HS-5 (cell line): ENCODE results near the gene GALNT2.

Source experiments
- DNase-seq: peaks from one replicate; pipeline ENCODE4 v3.0.0-alpha.2; 2012; ENCODE audit warnings: low read depth

GALNT2 gene

DNA sequence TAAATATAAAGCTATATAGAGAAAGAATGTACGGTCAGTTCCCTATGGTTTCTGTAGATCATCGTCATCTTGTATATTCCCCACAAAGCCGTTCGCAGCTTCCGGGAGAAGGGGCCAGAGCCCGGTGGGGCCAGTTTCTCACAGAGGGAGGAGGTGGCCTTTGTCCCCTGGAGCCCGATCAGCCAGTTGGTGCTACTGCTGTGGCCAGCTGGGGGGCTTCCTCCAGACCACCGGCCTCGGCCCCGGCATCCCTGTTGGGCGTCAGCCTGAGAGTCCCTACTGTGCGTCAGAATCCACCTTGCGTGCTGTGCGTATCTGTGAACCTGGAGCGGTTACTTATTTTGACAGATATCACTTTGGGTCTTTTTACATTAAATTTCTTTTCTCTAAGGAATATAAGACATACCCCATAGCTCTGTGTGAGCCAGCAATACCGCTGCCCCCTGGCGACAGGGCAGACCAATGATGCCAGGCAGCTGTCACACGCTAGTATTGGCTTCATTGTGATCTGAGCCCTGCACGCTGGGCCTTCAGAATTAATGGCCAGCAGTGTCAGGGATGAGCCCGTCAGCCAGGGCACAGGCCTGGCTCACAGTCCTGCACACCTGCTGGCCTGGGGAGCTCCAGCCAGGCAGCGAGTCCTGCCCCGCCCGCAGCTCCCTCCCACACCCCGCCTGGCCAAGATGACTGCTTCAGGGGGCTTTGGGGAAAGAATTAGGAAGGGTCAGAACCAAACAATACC, 213.2 kb downstream of the GALNT2 start:
- DNase-seq: no peak

- no peak for DNase-seq
Observed at GRCh38 chr1:230280906-230281413, 213.9 kb downstream of the GALNT2 start.

DNA sequence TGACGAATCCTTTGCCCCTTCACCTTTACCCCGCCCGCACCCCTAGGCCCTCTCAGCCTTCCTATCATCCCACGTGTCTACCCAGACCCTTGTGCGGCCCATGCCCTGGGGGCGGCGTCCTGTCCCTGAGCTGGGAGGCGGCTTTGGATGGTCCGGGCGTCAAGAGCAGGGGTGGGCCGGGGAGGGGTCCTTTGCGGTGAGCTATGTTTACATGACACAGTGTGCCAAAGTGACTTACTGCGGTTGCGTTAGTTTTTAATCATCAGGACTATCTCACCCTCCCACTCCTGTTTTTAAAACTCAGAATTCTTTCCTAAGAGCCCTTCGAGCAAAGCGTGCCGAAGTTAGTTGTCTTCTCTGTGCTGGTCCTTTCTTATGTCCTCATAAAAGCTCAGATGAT, 214.5 kb downstream of the GALNT2 start:
- no peak for DNase-seq

DNA sequence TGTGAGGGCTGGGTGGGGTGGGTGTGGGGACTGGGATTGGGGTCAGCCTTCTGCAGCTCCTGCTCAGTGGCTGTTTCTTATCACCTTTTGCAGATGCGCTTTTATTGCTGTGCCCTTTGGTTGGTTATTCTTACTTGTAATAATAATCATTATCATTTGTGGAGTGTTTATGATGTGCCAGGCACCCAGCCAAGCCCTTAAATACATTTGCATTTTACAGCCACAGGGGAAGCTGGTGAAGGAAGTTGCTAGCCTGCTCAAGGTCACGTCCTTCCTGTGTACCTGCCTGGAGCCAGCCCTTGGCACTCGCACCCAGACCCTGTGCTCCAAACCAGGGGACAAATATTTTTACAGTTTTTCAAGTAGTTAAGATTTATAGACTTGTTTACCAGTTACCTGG, 215.1 kb downstream of the GALNT2 start:
- DNase-seq: no peak

DNA sequence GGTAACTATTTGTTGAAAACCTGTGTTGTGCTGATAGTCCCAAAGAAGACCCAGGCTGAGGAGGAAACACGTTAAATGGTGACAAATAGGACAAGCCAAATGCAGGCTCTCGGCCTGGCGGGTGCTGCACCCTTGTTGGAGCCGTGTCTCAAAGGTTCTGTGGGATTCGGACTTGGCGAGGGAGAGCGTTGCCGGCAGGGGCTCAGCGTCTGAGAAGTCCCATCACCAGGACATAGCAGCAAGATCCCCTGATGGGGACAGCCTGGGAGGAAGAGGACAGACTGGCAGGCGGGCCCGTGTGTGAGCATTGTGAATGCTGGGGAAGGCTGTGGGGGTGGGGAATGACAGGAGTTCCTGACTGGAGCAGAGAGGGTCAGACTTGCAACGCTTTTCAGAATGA, 216.6 kb downstream of the GALNT2 start:
- no peak for DNase-seq

DNA sequence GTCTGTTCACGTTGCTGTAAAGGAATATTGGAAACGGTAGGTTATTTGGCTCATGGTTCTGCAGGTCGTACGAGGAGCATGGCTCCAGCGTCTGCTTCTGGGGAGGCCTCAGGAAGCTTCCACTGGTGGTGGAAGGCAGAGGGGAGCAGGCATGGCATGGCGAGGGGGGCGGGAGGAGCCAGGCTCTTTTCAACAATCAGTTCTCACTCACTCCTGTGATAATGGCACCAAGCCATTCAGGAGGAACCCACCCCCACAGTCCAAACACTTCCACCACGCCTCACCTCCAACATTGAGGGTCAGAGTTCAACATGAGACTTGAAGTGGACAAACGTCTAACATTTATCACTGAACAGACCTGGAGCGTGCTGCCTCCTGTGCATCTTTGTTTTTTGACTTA, 217.9 kb downstream of the GALNT2 start:
- DNase-seq: no peak

DNA sequence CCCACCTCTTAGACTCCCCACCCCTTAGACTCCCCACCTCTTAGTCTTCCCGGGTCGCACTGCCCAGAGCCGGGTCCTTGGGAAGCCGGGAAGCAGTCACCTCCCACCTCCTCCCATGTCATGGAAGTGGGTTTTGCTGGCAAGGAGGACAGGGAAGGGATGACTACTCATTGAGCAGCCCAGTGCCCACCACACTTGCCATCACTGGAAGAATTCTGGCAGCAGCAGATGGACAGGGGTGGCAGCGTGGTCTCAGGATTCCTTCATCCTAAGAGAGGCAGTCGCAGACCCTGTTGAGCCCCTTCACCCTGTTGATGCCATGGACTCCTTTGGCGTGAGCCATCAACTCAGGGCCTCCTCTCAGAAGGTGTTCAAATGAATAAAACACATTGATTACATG, 218.3 kb downstream of the GALNT2 start:
- DNase-seq: no peak

- no peak for DNase-seq
Observed at GRCh38 chr1:230286166-230286889, 219.3 kb downstream of the GALNT2 start.

GRCh38 chr1:230286890-230287269, 219.8 kb downstream of the GALNT2 start:
- no peak for DNase-seq

DNA sequence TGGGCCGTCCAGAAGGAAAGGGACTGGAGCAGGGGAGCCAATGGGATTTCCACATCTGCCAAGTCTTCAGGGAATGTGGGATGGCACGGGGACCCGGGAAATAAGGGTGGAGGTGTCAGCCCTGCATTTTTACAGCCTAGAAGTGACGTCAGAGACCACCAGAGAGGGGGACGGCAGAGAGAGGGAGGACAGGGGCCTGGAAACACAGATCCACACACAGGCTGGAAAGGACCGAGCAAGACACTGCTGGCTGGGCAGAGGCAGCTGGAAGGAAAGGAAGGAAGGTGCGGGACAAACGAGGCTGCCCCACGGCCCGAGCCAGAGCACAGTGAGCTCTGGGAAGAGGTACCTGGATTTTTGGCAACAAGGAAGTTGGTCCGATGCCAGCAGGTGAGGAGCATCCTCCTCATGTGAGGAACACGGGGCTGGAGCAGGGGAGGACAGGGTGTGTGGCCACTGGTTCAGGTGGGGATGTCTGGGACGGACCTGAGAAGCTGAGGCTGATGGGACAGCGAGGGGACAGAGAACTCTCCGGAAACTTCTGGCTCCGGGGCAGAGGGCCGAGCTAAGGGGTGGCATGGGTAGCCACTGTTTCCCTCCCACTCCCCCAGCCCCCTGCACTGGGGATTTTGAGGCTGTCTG, 220.8 kb downstream of the GALNT2 start:
- DNase-seq: no peak

DNA sequence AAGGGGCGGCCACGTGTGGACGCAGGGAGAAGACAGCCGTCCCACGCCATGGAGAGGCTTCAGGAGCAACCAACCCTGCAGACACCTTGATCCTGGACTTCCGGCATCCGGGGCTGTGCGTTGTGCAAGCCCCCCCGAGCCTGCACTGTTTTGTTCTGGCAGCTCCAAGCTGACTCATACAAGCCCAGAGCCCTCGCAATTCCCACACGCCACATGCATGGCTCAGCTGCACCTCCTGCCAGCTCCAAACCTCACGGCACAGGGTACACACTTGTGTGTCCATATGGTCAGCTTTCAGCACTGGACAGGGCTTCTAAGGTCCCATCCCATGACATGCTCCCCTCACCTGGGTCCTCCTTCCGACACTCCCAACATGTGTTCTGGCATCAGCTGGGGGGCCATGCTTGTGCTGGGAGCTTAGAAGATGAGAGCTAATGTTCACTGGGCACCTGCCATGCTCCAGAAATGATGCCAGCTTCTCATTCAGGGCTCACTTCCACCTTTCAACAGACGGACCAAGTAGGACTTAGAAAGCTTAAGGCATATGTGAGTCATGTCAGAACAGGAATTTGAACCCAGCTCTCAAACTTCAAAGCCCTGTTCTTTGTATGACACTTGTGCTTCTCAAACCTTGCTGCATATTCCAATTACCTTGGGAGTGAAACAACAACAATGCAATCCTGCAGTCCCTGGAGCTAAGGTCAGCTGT, 221.8 kb downstream of the GALNT2 start:
- no peak for DNase-seq

GRCh38 chr1:230289350-230289644, 222.3 kb downstream of the GALNT2 start:
- DNase-seq: no peak

DNA sequence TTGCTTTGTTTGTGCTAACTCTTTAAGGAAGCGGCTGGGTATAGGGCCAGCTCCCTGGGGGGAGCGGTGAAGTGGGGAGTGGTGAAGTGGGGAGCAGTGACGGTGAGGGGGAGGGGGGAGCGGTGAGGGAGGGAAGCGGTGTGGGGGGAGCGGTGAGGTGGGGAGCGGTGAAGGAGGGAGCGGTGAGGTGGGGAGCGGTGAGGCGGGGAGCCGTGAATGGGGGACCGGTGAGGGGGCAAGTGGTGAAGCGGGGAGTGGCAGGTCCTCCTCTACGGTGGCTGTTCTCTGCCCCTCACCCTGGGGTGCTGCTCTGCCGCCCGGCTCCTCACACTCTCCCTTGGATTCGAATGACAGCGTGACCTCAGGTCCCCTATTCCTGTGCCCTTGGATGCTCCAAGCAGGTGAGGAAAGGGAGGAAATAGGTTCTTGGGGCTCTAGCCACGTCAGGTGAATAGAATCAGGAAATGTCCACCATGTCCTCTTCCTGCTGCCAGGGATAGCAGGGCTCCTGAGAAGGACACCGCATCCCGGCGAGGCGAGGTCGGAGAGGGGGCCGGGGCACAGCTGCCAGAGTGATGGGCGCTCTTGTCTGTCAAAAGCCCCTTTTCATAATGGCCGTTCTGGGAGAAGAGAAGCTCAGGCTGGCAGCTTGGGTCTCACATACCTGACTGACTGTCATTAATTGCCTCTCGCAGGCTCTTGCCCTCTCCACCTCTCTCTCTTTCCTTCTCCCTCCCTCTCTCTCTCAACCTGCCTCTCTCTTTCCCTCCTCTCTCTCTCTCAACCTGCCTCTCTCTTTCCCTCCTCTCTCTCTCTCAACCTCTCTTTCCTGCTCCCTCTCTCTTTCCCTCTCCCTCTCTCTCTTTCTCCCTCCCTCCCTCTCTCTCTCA, 224.9 kb downstream of the GALNT2 start:
- DNase-seq: no peak

- no peak for DNase-seq
Observed at GRCh38 chr1:230292689-230293389, 225.8 kb downstream of the GALNT2 start.

DNA sequence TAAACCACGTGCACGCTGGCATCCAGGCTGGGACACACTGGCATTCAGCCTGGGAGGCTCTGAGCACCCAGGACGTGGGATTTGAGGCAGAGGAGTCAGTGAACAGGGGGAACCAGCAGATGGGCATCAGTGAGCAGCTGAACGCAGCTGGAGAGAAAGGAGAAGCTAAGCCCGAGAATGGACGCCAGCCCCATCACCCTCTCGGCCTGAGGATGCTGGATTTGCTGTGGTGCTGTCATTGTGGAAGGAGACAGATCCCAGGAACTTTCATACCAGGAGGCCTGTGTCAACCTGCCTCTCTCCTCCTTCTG, 226.3 kb downstream of the GALNT2 start:
- no peak for DNase-seq

- DNase-seq: no peak
Observed at GRCh38 chr1:230295367-230295766, 228.3 kb downstream of the GALNT2 start.

GRCh38 chr1:230299191-230300006, 232.4 kb downstream of the GALNT2 start:
- no peak for DNase-seq

DNA sequence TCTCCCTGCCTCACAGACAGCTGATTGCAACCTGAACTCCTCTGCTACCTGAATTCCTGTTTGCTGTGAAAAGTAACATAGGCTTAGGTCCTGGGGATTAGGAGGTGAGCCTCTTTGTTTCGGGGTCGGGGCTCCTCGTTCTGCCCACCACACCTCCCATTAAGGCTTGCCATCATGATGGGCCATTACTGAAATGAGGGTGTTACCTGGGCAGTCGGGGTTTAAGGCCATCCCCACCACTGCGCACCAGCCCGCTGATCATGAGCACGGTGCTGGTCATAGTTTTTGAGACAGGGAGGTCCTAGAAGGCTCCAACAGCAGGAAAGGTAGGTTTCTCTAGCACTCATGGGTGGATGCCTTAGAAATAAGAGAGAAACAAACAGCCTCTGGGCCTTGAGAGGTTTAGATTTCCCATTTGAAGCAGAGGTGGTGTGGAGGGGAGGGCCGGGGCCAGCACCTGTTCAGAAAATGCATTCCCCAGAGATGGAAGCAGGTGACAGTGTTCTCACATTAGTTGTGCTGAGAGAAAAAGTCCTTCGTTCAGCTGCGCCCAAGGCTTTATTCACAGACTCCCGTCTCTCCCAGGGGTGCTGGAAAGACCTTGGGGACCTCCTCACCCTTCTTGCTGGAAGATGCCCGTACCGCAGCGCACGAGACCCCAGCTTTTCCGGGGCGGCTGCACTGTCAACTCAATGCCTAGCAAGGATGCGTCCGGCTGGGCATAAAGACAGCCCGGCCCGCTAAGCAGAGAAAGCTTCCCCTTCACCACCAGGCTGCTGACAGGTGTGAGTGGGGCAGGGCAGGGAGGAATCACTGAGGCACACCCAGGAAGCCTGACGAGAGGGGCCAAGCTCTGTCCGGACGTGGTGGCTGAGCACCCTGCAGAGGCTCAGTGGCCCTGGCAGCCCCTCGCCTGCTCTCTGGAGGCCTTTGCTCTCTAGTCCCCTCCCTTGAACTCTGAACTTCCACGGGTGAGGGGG, 233.6 kb downstream of the GALNT2 start:
- DNase-seq: no peak

- no peak for DNase-seq
Observed at GRCh38 chr1:230301322-230301721, 234.3 kb downstream of the GALNT2 start.
